HTERT RPE-1 (cell line): ENCODE results near the gene GPR108.
"Not testable (repeated sequence)": the region's sequence is repeated elsewhere in the genome, so short reads cannot be mapped to it uniquely, and the experiment has no call there.

ENCODE experiments used
- in situ Hi-C: fragments of 300-500 bp; cut with MboI; formaldehyde crosslinking; loops from 4 replicates; pipeline ENCODE4 v1.14.3; 2020; ENCODE audit warnings: low sequenced_read_pairs

GPR108 gene

DNA sequence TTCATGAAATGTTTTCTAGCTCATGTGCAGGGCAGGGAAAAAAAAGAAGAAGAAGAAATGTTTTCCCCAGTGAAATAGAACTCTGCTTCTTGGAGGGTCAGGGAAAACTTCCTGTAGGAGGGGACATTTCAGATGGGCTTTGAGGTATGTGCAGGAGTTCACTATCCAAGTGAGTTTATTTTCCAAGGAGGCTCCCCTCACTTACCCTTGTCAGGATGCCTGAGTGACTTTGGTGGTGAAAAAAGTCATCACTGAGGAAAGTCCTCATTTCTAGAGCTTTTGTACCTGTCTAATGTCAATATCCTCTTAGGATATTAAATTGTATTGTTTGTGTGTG is 16.3 kb downstream of the GPR108 start:
- in situ Hi-C loops = no loop called here

- in situ Hi-C loops = no loop called here
These were observed 16.8 kb downstream of the GPR108 start, which contains the start of gene C3 for GRCh38 chr19:6720369-6721137. C3 (minus strand) TSS chr19:6720650; CDS start chr19:6720589, 61 bp downstream.

GRCh38 chr19:6719992-6720368 is 17.4 kb downstream of the GPR108 start:
- in situ Hi-C loops = no loop called here

DNA sequence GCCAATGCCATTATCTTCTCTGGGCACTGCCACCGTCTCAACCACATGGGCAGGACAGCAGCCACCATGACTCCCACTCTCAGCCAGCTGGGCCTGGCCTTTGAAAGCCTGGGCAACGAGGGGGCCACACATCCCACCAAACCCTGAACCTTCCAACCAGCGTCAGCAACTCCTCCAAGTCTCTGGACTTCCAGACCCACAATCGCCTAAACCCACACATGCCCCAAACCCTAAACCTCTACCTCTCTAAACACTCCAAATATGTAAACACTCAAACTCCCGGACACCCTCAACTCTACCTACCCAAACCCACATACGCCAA is 17.9 kb downstream of the GPR108 start:
- in situ Hi-C loops = no loop called here

- in situ Hi-C loops = no loop called here
These were observed 18.4 kb downstream of the GPR108 start for GRCh38 chr19:6718741-6719539.

DNA sequence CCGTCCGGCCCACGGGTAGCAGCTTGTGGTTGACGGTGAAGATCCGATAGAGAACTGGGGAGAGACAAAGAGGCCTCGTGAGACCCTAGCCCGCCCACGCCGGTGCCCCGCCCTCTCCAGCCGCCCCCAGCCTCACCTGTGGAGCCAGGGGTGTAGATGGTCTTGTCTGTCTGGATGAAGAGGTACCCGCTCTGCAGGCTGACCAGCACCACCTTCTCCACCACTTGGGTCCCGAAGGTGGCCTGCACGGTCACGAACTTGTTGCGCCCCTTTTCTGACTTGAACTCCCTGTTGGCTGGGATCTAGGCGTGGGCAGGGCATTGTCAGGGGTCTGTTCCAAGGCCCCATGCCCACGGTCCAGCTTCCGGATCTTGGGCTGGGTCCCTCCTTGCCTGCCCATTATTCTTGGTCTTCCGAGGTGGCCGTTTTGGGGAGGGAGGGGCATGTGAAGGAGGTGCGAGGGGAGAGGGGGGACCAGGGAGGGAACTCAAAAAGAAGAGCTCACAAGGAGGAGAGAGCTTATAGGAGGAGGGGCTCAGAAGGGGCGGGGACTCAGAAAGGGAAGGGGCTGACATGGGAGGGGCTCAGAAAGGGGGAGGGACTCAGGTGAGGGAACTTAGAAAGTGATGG is 19.2 kb downstream of the GPR108 start:
- in situ Hi-C loops = no loop called here

GRCh38 chr19:6717441-6717971 is 19.9 kb downstream of the GPR108 start:
- in situ Hi-C loops = no loop called here

GRCh38 chr19:6717036-6717435 is 20.3 kb downstream of the GPR108 start:
- in situ Hi-C loops = no loop called here

DNA sequence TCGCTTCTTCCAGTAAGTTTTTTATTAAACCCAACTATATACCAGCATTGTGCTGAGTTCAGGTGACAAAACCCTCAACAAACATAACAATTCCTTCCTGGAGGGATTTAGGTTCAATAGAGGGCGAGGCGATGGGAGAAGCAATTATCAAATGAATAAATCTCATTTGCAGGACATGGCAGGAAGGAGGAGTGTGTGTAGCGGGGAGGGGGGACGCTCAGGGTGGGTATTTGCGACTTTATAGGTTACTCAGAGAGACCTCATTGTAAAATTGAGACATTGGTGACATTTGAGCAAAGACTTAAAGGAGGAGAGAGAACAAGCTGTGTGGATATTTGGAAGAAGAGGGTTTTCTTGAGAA is 20.8 kb downstream of the GPR108 start:
- in situ Hi-C loops = no loop called here

GRCh38 chr19:6714749-6715555 is 22.4 kb downstream of the GPR108 start:
- in situ Hi-C loops = no loop called here

DNA sequence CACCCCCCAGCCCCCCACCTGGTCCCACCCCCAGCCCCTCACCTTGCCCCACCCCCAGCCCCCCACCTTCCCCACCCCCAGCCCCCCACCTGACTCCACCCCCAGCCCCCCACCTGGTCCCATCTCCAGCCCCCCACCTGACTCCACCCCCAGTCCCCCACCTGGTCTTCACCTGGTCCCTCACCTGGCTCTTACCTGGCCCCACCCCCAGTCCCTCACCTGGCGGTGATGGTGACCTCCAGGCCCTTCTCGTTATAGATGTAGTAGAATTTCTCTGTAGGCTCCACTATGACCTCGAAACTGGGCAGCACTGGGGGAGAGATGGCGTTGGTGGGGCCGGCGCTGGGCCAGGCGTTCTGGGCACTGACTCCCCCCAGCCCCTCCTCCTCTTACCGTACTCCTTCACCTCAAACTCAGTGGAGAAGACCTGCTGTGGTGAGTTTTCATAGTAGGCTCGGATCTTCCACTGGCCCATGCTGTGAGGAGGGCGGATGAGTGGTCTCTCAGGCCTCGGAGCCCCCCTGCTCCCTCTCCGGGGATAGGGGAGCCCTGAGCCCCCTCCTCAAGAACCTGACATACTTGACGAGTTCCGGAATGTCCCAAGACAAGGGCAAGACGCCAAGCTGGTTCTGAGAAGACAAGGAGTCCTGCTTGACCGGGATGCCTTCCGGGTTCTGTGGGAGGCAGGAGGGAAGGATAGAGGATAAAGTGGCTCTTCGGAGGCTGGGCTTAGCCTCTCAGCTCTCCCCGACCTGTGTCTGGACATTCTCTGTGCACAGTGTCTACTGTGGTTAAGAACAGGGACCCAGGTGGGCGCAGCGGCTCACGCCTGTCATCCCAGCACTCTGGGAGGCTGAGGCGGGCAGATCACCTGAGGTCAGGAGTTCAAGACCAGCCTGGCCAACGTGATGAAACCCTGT is 23.3 kb downstream of the GPR108 start:
- in situ Hi-C loops = no loop called here

DNA sequence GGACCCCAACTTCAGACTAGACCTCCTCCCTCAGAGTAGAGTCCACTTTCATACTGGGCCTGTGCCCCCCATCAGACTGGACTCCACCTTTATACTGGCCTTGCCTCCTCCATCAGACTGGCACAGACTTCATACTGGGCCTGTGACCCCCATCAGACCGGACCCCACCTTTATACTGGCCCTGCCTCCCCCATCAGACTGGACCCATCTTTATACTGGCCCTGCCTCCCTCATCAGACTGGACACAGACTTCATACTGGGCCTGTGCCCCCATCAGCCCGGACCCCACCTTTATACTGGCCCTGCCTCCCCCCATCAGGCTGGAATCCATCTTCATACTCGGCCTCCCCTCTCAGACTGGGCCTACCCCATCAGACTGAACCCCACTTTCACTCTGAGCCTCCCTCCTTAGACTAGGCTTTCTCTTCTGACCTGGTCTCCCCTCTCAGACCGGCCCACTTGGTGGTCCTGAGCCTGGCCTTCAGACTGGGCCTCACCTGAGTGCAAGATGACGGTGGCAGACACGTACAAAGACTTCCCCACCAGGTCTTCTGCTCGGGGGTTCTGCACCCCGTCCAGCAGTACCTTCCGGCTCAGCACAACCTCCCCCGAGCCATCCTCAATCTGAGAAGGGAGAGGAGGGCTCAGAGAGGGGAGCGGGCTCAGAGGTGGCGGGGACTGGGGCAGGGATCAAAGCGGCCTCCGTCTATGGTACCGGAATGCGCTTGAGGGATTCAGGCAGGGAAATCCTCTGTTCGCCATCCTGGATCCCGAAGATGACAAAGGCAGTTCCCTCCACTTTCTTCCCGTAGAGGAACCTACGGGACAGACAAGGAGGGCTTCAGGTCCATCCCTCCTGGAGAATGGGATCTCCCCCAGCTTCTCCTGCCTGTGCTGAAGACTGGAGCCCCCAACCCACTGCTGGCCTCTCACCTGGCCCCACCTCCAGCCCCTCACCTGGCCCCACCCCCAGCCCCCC is 24.4 kb downstream of the GPR108 start:
- in situ Hi-C loops = no loop called here

- in situ Hi-C loops = no loop called here
These were observed 25.1 kb downstream of the GPR108 start for GRCh38 chr19:6712231-6712630.

DNA sequence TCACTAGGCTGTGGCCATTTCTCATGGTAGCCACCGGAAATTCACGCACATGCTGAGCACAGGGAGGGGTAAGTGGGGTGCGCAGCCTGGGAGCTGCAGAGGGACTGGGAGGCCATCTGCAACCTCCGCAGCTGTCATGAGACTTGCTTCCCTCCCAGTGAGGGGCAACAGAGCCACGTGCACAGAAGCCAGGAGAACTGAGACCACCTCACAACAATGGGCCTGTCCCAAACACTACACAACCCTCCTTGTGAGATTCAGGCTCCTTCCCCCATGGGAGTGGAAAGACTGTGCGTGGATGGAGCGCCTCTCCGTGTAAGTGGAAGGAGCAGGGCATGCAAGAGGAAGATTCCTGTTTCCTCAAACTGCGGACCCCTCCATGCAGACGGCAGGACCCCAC is 25.8 kb downstream of the GPR108 start:
- in situ Hi-C loops = no loop called here

- in situ Hi-C loops = no loop called here
These were observed 26.4 kb downstream of the GPR108 start for GRCh38 chr19:6711078-6711361.

- in situ Hi-C loops = no loop called here
These were observed 26.9 kb downstream of the GPR108 start for GRCh38 chr19:6710273-6711077.

- in situ Hi-C loops = no loop called here
These were observed 27.8 kb downstream of the GPR108 start for GRCh38 chr19:6709549-6709948.

DNA sequence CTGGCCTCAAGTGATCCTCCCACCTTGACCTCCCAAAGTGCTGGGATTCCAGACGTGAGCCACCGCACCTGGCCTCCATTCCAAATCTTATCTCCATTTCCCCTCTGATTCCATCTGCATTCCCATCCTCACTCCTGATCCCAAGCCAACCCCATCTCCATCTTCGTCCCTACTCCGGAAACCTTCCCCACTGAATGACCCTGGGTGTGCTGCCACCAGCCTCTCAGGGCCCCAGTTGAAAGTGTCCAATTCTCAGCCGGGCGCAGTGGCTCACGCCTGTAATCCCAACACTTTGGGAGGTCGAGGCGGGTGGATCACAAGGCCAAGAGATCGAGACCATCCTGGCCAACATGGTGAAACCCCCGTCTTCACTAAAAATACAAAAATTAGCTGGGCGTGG is 28.5 kb downstream of the GPR108 start:
- in situ Hi-C loops = not testable (repeated sequence)
